GM12865 (cell line): ENCODE measurements around the gene TPGS2.
"Not testable (repeated sequence)": the region's sequence is repeated elsewhere in the genome, so short reads cannot be mapped to it uniquely, and the experiment has no call there.

Experiments used
- DNase-seq: peaks from one replicate; pipeline ENCODE4 v3.0.0; 2010; ENCODE audit warnings: low read depth
- H3K4me3 ChIP-seq: 2 replicates; pipeline ENCODE4 v1.5.1; 2011; ENCODE audit warnings: mild to moderate bottlenecking, low read depth, low read length, control low read depth
- TF ChIP-seq, protein P1 (sequence below): IDR thresholded peaks from 2 replicates; pipeline ENCODE4 v1.5.1; 2011; ENCODE audit warnings: low read length, control low read depth, low read depth, inconsistent platforms; ENCODE audit not compliant: insufficient read depth; ENCODE audit errors: missing control alignments

The TPGS2 gene

DNA sequence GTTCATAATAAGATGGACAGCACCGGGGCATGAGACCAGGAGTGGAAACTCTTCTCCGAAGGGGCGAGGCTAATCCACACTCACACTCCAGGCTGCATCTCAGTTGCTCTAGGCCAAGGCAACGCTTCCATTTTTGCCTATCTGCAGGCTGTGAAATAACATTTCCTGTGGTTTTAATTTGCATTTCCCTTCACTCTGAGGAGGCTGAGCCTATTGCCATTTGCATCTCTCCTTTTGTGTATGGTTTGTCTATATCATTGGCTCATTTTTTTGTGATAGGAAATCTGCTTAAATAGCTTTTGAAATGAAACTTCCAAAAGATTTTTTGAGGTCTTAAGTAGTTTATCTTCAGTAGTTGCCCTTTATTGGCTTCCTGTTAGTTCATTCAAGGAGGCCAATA lies 57.6 kb downstream of the TPGS2 start:
- DNase-seq = peak; percentile 15
- TF ChIP-seq, protein P1, sequence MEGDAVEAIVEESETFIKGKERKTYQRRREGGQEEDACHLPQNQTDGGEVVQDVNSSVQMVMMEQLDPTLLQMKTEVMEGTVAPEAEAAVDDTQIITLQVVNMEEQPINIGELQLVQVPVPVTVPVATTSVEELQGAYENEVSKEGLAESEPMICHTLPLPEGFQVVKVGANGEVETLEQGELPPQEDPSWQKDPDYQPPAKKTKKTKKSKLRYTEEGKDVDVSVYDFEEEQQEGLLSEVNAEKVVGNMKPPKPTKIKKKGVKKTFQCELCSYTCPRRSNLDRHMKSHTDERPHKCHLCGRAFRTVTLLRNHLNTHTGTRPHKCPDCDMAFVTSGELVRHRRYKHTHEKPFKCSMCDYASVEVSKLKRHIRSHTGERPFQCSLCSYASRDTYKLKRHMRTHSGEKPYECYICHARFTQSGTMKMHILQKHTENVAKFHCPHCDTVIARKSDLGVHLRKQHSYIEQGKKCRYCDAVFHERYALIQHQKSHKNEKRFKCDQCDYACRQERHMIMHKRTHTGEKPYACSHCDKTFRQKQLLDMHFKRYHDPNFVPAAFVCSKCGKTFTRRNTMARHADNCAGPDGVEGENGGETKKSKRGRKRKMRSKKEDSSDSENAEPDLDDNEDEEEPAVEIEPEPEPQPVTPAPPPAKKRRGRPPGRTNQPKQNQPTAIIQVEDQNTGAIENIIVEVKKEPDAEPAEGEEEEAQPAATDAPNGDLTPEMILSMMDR = no peak
- no peak overlapping the region for H3K4me3 ChIP-seq

DNA sequence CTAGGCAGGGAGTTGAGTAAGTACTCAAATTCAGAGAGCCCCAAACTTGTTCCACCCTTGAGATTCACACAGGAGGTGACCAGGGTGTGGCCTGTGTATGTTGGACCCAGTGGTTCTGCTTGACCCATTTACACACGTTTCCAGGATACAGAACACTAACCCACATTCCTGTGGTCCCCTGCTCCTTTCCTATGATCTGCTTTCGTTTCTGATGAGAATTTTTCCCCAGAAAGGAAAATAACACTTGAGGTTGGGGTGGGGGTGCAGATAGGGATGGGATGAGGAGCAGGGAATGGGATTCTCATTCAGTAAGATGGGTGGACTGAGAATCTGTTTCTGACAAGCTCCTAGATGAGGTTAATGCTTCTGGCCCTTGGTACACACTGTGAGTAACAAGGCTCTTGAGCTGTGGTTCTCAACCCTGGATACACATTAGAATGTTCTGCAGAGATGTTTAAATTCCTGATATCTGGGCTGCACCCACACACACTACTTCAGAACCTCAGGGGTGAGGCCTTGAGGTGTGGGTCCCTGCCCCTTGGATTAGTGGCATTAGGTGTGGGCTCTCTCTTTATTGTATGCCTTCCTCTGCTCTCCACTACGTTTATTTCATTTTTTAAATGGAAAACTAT lies 58.4 kb downstream of the TPGS2 start:
- no peak for DNase-seq
- TF ChIP-seq, protein P1 = no peak
- no peak overlapping the region for H3K4me3 ChIP-seq

DNA sequence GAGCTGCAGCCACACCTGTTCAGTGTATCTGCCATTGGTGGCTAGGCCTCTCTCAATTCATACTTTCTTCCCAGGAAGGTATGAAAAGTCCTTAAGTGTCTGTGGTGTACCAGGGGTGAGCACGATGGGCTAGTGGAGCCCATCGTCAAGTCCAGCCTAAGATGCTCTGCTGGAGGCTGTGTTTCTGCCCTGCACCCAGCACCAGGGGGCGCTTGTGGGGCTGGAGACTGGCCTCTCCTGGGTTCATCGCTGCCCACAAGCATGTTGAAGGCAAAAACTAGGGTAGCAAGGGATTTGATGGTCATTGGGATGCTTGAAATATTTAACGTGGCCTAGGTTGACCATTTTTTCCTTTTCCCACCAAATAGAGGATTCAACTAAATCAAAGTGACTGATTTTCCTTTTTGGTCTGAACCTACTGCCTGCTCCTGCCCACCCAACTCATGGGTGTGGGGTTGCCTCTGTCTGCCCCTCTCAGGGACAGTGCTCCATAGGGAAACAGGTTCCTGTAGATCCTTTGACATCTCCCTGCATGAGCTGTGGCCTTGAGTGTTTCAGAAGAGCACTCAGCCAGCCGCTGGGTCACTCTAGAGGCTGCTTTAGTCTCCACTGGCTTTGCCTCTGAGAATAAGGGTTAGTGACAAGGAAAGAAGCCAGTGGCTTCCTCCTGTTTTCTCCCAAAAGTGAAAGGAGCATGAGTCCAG lies 59.0 kb downstream of the TPGS2 start:
- TF ChIP-seq, protein P1 = peak; percentile 53
- DNase-seq = peak; percentile 39
- H3K4me3 ChIP-seq = no peak overlapping the region

DNA sequence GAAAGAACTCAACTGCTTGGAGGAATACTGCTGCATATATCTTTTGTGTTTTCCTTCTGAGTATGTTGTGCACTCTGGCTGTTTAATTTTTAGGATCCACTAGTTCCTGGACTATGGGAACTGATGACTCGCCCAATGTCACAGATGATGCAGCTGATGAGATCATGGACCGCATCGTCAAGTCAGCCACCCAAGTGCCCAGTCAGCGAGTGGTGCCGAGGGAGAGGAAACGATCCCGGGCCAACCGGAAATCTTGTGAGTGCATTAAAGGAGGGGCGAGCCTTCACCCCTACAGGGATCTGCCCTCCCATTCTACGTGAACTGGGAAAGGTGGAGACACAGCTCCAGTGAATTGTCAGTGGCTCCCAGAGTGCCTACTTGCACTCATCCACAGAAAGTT lies 59.6 kb downstream of the TPGS2 start:
- H3K4me3 ChIP-seq = no peak overlapping the region
- no peak for DNase-seq
- TF ChIP-seq, protein P1 = no peak

DNA sequence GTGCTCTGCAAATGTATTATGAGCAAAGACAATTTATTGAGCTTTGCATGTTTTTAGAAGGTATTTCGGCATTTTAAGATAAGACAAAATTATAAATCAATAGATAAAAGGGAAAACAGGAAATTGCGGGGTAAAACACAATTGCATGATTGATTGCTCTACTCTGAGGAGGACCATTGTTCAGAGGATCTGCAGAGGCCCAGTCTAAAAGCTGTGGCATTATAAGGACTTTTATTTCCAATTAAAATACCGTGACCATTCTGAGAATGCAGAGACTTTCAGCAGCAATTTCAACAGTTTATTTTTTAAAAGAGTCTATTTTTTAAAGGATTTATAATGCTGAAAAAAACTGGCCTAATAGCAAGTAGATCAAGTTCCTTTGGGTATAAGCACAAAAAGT lies 62.0 kb downstream of the TPGS2 start:
- no peak overlapping the region for H3K4me3 ChIP-seq
- DNase-seq = no peak
- TF ChIP-seq, protein P1 = no peak

DNA sequence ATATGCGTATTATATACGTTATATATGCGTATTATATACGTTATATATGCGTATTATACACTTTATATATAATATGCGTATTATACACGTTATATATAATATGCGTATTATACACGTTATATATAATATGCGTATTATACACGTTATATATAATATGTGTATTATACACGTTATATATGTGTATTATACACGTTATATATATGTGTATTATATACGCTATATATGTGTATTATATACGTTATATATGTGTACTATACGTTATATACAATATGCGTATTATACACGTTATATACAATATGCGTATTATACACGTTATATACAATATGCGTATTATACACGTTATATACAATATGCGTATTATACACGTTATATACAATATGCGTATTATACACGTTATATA lies 65.8 kb downstream of the TPGS2 start:
- H3K4me3 ChIP-seq, DNase-seq: not testable (repeated sequence)

DNA sequence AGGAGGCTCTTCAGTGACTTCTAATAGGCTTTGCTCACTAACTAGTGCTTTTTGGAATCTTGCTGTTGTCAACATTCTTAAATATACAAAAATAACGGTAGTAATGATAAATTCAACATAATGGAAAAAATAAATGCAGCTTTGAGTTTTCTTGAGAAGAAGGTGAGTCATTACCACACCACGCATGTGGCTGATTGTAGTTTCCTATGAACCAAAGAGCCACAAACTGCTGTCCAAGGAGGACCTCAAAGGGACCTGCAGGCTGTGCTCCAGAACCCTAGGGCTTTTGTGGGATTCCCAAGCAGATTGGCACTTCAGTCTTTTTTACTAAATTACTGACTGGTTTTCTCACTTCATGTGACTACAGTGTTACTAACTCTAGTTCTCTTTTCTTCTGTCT lies 66.7 kb downstream of the TPGS2 start:
- peak; percentile 16 for DNase-seq
- TF ChIP-seq, protein P1 = no peak
- H3K4me3 ChIP-seq = no peak overlapping the region
